ENCODE results near the gene ALLC.

DNA sequence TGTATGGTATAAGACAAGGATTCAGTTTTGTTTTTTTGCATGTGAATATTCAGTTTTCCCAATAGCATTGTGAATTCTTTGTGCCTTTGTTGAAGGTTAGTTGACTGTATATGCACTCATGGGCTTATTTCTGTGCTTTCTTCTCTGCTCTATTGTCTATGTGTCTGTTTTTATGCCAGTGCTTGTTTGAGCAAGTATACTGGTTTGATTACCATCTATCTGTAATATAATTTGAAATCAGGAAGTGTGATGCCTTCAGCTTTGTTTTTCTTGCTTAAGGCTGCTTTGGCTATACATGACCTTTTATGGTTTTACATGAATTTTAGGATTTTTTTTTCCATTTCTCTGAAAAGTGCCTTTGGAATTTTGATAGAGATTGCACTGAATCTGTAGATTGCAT lies 39.6 kb upstream of the ALLC start:
- TF ChIP-seq CTCF (conservative IDR thresholded peaks at IDR 0.05; ENCODE audit: low read depth, low read length) (no peak), EZH2 (IDR thresholded peaks at IDR 0.05; ENCODE audit: low read length, unreplicated experiment) (no peak), EZH2phosphoT487 (IDR thresholded peaks at IDR 0.05; ENCODE audit: borderline replicate concordance, low read length) (no peak)

All from PC-3 (cell line).